HTR-8/SVneo (cell line): Measurements from ENCODE around the gene SOAT1.
"Not testable (repeated sequence)": the region's sequence is repeated elsewhere in the genome, so short reads cannot be mapped to it uniquely, and the experiment has no call there.

Experiments used
- DNase-seq: peaks from one replicate; pipeline ENCODE4 v3.0.0; 2011; ENCODE audit warnings: low spot score, mixed read lengths; ENCODE audit not compliant: insufficient read length
- FAIRE-seq: peaks from 2 replicates; lab custom pipeline; 2011; peaks lifted over from hg19 to GRCh38; lab: Jason Lieb, UNC

Gene SOAT1

DNA sequence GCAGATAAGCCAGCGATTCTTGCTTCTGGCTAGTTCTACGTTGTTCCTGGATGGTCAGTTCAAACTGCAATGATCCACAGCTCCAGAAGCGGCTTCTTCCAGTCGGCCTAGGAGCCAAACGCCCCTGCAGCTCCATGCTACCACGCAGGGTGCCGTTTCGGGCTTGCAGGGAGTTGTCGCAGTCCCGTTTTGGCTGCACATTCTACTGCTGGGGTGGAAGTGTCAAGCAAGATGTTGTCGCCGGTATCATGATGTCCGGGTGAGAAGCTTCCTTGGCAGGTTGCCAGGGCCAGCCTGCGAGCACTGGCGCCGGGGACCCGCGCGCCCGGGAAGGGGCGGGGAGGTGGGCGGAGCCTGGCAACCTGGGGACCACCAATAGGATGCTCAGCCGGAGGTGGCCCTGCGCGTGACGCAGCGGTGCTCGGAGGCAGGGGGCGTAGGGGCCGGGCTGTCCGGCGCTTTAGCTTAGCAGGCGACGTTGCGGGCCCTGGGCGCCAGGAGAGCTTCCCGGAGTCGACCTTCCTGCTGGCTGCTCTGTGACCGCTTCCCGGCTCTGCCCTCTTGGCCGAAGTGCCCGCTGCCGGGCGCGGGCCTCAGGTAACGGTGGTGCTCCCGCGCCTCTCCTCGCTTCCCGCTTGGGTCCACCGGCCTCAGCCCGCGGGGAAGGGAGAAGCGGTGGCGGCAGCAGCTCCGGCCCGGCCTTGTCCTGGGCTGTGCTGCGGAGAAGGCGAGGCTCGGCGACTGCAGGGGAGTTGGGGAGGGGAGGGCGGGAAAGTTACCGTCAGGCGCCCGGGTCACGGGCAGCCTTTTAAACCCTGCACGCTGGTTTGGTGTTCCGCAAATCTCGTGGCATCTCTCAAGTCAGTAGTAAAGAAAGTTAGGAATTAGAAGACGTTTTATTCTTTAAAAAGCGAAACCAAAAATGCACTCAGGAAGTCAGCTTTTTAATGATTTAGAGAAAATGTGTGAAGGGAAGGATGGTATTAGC is at the start of gene SOAT1:
Gene SOAT1 (plus strand): TSS at position 458 of the 988 bp plus-strand sequence. CDS start 8,888 bp downstream, outside the sequence.
- FAIRE-seq: peak; percentile 83
- peak; percentile 97 for DNase-seq

DNA sequence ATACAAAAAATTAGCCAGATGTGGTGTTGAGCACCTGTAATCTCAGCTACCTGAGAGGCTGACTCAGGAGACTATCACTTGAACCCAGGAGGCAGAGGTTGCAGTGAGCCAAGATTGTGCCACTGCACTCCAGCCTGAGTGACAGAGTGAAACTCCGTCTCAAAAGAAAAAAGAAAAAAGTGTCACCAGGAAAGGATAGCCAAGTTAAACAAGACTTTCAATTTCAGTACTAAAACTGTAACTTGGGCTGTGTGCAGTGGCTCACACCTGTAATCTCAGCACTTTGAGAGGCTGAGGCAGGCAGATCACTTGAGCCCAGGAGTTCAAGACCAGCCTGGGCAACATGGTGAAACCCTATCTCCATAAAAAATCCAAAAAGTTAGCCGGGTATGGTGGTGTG is 48.2 kb upstream of the SOAT1 start:
- DNase-seq, FAIRE-seq: not testable (repeated sequence)

GRCh38 chr1:179247923-179248322 is 45.7 kb upstream of the SOAT1 start:
- DNase-seq (no peak), FAIRE-seq (no peak)

DNA sequence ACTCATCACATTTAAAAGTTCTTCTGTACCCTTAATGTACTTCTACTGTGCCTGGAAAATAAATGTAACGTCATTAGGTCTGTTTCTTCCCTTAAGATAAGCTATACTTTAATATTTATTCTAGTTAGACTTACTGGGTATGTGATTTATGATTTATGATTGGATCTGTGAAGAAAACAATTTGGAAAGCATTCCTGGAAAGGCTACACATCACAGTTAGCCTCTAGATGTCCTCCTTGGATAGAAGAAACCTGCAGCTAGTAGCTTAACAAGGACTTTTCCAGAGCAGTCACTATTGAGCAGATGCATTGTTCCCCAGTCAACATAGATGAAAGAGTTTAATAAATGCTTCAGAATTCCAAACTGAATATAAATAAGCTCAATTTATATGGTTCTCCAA is 41.9 kb upstream of the SOAT1 start:
- no peak for FAIRE-seq
- peak; percentile 63 for DNase-seq

DNA sequence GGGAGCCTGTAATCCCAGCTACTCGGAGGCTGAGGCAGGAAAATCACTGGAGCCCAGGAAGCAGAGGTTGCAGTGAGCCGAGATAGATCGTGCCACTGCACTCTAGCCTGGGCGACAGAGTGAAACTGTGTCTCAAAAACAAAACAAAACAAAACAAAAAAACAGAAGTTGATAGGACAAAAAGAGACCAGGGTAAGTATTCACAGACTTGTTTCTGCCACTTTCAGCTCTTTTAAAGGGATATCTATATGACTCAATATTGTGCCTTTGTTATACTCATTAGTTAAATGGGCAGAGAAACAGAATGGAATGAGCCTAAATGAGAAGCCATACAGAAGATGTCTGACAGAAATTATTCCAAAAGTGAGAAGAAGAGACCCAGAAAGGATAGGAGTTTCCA is 41.0 kb upstream of the SOAT1 start:
- DNase-seq (no peak), FAIRE-seq (no peak)

GRCh38 chr1:179253286-179253972 is 40.2 kb upstream of the SOAT1 start:
- DNase-seq: no peak
- FAIRE-seq: no peak

DNA sequence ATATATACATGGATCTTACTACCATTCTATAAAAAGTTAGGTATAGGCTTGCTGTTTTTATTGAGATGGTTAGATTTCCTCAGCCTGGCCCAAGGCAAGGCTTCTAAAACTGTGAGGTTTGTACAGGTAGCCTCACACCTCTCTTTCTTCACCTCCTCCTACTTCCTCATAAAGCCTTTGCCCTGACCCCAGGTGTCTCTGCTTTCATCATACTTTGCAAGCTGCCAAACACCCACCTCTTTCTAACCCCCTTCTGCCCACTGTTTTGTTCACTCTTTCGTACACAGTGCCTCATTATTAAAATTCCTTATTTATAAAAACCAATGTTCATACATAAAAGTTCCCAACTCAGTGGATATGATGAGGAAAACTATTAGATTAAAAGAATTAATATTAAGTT is 31.4 kb upstream of the SOAT1 start:
- FAIRE-seq (no peak), DNase-seq (no peak)

- FAIRE-seq: no peak
- no peak for DNase-seq
Measured at GRCh38 chr1:179263121-179263520, 30.5 kb upstream of the SOAT1 start.

DNA sequence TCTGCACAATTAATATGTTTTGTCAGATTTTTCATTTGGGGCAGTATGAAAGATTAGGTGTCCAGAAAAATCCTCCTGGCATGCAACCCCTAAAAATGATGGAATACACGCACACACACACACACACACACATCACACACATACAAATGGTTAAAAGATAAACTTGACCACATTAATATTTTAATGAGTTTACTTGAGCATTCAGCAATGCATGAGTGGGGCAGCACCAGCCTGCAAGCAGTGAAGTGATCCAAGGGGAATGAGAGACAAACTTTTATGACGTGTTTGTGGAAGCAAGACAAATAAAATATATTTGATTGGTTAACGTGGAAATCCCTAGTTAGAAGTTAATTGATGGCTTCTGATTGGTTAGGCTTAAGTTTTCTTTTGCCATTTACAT is 29.1 kb upstream of the SOAT1 start:
- no peak for DNase-seq

GRCh38 chr1:179269071-179269470 is 24.5 kb upstream of the SOAT1 start:
- no peak for DNase-seq
- no peak for FAIRE-seq

More for the DNA sequence above, 29.1 kb upstream of the SOAT1 start:
- no peak for FAIRE-seq

- not testable (repeated sequence) for FAIRE-seq, DNase-seq
Measured at GRCh38 chr1:179274424-179274823, 19.2 kb upstream of the SOAT1 start.

DNA sequence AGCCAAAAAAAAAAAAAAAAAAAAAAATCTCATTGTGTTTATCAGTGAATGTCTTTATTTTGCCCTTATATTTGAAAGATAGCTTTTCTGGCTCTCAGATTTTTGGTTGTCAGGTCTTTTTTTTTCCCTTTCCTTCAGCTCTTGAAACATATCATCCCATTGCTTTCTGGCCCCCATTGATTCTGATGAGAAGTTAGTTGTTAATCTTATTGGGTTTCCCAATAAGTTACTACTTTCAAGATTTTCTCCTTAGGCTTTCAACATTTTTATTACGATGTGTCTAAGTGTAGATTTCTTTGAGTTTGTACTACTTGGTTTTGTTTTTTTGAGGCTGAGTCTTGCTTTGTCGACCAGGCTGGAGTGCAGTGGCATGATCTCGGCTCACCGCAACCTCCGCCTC is 14.7 kb upstream of the SOAT1 start:
- FAIRE-seq: no peak
- DNase-seq: no peak

DNA sequence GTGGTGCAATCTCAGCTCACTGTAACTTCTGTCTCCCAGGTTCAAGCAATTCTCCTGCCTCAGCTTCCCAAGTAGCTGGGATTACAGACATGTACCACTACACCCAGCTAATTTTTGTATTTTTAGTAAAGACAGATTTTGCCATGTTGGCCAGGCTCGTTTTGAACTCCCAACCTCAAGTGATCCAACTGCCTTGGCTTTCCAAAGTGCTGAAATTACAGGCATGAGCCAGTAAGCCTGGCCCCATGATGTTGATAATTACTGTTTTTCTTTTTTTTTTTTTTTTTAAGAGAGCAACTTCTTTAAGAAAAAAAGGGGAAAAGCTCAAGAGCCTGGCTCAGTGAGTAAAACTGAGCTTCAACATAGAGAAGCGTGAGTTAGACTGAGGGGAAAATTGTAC is 9.6 kb upstream of the SOAT1 start:
- no peak for FAIRE-seq

GRCh38 chr1:179287946-179288345 is 5.7 kb upstream of the SOAT1 start:
- FAIRE-seq (no peak), DNase-seq (no peak)

More for the DNA sequence above, 9.6 kb upstream of the SOAT1 start:
- DNase-seq: no peak

- no peak for DNase-seq
- FAIRE-seq: no peak
Measured at GRCh38 chr1:179288977-179289376, 4.6 kb upstream of the SOAT1 start.

DNA sequence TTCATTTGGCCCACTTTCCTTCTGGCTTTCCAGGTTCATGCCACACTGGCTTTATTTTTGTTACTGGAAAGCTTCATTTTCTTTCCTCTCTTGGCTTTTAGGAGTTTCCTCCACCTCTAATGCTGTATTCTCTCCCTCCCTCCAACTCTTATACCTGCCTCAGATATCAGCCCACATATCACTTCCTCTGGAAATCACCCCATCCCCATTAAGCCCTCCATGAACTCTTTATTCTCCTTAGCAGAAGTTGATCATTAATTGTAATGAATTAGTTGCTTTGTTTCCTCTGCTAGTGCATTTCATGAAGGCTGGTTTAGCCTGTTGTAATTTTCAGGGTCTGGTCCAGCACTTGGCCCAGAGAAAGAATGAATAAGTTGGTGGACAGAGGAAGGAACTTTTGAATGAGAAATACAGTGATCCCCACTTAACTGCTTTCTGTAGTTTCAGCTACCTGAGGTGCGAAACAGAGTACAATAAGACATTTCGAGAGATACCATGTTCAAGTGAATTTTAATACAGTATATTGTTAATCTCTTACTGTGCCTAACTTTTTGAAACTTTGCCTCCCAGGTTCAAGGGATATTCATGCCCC is 1.7 kb downstream of the SOAT1 start:
- no peak for FAIRE-seq

DNA sequence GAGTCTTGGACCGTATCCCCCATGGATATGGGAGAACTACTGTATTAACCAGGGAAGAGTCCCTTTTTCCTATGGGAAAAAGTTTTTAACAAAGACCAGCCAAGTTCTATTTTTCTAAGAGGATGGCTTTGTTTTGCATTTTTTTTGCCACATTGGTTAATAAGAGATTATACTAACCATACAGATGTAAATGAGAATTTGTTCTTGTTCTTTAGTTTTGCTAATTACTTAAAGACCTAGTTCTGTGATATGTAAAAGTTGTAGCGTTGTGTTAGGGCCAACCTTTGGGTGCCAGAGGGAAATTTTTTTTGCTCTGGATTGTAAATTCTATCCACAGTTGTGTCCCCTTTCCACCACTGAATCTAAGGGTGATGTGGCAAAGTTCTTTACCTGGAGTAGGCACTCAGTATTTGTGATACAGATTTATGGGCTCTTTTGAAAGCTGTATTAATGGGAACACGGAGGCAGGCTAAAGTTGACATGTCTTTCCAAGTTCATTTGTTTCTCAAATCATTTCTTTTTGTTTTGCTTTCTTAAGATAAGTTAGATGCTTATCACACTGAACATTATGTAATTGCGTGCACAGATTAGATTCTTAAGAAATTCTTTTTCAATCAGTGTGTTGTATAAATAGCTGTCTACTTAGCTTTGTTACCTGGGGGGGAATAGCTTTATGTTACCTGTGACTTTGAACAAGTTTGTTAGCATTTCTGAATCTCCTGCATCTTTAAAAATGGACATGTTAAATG is 2.9 kb downstream of the SOAT1 start:
- FAIRE-seq: no peak
- DNase-seq: no peak

More for the DNA sequence above, 1.7 kb downstream of the SOAT1 start:
- no peak for DNase-seq

DNA sequence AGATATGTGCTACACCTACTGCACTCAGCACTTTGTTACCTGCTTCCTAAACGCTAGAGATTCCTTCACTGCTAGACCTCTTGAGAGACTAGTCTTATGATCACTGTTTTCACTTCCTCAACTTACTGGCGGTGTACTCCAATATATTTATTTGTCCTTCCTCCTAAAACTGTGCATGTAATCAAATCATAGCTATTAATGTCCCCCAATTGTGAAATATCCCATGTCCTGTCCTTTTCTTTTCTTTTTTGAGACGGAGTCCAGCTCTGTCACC is 3.4 kb downstream of the SOAT1 start:
- FAIRE-seq: no peak
- no peak for DNase-seq

GRCh38 chr1:179298952-179299351 is 5.4 kb downstream of the SOAT1 start:
- no peak for FAIRE-seq

DNA sequence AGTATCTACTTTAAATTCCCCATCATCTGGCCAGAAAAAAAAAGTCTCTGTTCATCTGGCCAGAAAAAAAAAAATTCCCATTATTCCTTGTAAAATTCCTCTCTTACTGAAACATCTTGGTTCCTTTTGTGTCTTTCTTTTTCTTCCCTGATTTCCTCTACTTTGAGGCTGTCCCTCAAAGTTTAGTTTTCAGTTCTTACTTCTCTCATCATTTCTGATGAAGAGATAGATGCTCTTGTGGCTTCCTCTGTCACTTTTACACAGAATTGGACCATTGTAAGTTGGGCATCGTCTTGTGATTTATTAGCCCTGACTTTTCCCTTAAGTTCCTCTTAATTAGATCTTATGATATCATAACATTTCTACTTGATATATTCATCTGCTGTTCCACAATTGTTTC is 6.5 kb downstream of the SOAT1 start:
- FAIRE-seq: no peak

More at GRCh38 chr1:179298952-179299351, 5.4 kb downstream of the SOAT1 start:
- no peak for DNase-seq

More for the DNA sequence above, 6.5 kb downstream of the SOAT1 start:
- no peak for DNase-seq
